ENCODE results near the gene THBS1. TPM values are rescaled to one million over a fixed set of nuclear protein-coding genes. Genes with fewer than 3 reads are reported as not detected.

THBS1 gene
- total RNA-seq (2022; extraction: Qiagen RNA extraction; ENCODE audit: low read depth): 25.9 to 48.0 TPM (median 29.7 TPM) in 5 replicates

DNA sequence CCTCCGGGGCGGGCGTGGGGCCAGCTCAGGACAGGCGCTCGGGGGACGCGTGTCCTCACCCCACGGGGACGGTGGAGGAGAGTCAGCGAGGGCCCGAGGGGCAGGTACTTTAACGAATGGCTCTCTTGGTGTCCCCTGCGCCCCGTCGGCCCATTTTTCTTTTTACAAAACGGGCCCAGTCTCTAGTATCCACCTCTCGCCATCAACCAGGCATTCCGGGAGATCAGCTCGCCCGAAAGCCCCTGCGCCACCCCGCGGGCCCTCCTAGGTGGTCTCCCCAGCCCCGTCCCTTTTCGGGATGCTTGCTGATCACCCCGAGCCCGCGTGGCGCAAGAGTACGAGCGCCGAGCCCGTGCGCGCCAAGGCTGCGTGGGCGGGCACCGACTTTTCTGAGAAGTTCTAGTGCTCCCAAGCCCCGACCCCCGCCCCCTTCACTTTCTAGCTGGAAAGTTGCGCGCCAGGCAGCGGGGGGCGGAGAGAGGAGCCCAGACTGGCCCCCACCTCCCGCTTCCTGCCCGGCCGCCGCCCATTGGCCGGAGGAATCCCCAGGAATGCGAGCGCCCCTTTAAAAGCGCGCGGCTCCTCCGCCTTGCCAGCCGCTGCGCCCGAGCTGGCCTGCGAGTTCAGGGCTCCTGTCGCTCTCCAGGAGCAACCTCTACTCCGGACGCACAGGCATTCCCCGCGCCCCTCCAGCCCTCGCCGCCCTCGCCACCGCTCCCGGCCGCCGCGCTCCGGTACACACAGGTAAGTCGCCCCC lies at the start of gene THBS1:
TSS of gene THBS1 (plus strand) at position 595 of the 757 bp plus-strand sequence. CDS start 779 bp downstream, outside the sequence.

Other genes starting within 250 kb of the THBS1 start
- gene FSIP1, start 201.8 kb downstream of the THBS1 start, total RNA-seq (2022; extraction: Qiagen RNA extraction; ENCODE audit: low read depth): 0.47 to 1.1 TPM (median 0.65 TPM) in 5 replicates